ENCODE data around the gene PRKAG2. TPM values are rescaled to one million over a fixed set of nuclear protein-coding genes. Genes with fewer than 3 reads are reported as not detected.

PRKAG2 gene
- total and polyA plus RNA-seq, 2 donors = 37.9 to 71.6 TPM

DNA sequence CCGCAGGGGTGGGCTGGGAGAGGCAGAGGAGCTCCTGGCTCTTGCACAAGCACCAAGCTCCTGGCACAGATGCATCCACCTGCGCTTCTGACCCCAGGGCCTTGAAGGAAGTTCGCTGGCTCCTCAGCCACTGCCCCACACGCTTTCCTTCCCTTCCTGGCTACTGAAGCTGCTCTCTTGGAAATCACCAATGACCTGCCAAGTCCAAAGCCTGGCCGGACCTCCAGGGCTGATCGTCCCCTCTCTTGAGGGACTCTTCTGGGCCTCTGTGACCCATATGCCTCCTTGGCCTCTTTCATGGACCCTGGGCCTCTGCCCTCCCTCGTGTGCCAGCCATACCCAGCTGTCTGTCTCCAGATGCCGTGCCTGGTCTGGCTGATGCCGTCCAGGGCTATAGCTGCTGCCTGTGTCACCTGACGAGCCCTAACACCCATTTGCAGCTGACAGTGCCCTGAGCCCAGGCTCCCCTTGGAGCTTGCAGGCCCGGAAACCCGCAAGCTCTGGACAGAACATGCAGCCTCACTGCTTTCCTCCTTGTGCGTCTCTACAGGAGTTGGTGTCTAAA, 113.4 kb downstream of the PRKAG2 start:
- WGBS = 87% methylated on average over 13 of the region's 13 CpGs
- no peak for DNase-seq (ENCODE audit: extremely low spot score)

DNA sequence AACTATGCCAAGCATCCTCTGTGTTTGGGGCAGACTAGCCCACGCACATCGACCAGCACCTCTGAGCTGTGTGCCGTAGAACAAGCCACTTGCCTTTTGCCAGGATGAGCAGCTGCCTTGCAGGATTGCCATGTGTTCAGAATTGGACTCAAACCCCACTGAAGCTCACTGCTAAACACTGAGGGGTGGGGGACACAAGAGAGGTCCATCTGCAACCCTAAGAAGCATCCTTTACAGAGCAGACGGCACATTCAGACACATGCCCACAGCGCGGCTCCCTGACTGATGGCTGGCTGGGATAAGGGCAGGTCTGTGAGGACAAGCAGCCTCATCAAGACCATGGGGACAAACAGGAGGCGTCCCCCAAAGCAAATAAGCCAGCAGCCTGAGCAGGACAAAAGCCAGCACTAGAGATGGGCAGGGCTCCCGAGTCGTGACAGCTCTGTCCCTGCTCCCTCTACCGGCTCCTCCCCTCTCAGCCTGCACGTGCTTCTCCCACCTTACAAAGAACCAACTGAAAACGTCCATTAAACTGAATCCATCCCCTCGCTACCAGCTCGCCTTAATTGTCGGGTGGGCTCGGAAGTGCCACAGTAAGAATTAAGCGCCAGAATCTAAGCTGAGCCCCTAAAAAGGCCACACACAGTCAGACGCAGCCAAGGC, 114.2 kb downstream of the PRKAG2 start:
- 77% methylated on average over 18 of the region's 18 CpGs for WGBS
- H3K27ac ChIP-seq (ENCODE audit: low read depth) = no peak overlapping the region
- H3K36me3 ChIP-seq (ENCODE audit: insufficient read depth) = no peaks in the 10 kb centered on the region
- DNase-seq (ENCODE audit: extremely low spot score) = no peak
- no peak overlapping the region for H3K4me3 ChIP-seq (ENCODE audit: low read depth, low read length)
- H3K4me1 ChIP-seq (ENCODE audit: insufficient read depth) = no peaks in the 10 kb centered on the region

More for the DNA sequence above, 113.4 kb downstream of the PRKAG2 start:
- Histone ChIP-seq H3K27ac (ENCODE audit: low read depth) (no peak overlapping the region), H3K4me3 (ENCODE audit: low read depth, low read length) (no peak overlapping the region), H3K36me3 (ENCODE audit: insufficient read depth) (no peaks in the 10 kb centered on the region), H3K4me1 (ENCODE audit: insufficient read depth) (no peaks in the 10 kb centered on the region)

DNA sequence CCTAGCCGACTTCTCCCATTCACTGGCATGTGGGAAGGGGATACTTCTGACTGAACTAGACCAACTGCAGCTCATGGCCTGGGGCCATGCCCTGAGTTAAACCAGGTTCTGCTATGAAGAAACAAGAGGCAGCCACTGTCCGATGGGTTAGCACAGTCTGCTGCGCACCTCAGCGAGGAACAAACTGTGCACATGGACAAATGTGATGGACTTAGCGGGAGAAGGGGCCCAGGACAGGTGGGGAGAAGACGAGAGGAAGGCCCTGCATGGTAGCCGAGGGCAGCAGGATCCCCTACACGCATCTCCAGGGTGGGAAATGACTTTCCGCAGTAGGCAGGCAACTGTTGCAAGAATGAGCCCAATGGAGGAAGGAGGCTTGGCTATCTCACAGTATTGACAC, 115.0 kb downstream of the PRKAG2 start:
- DNase-seq (ENCODE audit: extremely low spot score) = no peak
- Histone ChIP-seq H3K36me3 (ENCODE audit: insufficient read depth) (no peaks in the 10 kb centered on the region), H3K4me3 (ENCODE audit: low read depth, low read length) (no peak overlapping the region), H3K27ac (ENCODE audit: low read depth) (no peak overlapping the region), H3K4me1 (ENCODE audit: insufficient read depth) (no peaks in the 10 kb centered on the region)
- 96% methylated on average over 9 of the region's 9 CpGs for WGBS

DNA sequence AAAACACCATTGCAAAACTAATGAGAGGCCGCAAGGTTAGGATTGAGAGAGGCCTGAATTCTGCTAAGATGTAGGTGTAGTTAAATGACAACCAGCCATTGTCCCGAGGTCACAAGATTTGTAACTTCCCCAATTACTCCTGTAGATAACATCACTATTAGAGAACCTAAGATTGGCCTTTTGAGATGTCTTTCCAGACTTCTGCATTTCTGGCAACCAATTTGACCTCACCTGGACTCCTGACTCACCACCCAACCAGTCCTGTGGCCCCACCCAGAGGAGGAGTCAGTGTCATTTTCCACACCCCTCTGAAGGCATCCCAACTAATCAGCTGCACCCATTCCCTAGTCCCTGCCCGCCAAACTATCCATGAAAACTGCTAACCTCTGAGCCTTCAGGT, 115.7 kb downstream of the PRKAG2 start:
- no peaks in the 10 kb centered on the region for H3K4me1 ChIP-seq (ENCODE audit: insufficient read depth)
- no peak overlapping the region for H3K27ac ChIP-seq (ENCODE audit: low read depth)
- H3K36me3 ChIP-seq (ENCODE audit: insufficient read depth) = no peaks in the 10 kb centered on the region
- H3K4me3 ChIP-seq (ENCODE audit: low read depth, low read length) = no peak overlapping the region
- DNase-seq (ENCODE audit: extremely low spot score) = no peak
- WGBS = 84% methylated on average over 3 of the region's 3 CpGs

DNA sequence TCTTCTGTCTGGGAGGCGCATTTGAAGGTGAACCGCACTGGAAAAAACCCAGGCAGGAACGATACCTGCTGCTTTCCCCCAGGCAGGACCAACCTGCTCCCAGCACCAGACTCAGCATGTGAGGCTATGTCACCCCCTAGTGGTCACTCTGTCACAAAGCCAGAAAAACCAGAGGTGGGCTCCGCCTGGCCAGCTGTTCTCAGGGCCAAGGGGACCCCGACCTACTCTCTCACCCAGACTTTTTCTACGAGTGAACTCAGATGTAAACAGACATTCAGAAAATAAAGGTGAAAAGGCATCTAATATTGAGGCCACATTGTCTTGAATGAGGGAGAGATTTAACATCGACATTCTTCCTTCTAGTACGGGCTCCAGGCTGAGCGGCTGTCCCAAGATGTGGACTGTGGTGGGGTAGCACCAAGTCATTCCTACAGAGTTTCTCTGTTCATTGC, 117.3 kb downstream of the PRKAG2 start:
- Histone ChIP-seq H3K4me1 (ENCODE audit: insufficient read depth) (peaks cover 2% of the 10 kb centered on the region), H3K4me3 (ENCODE audit: low read depth, low read length) (no peak overlapping the region), H3K27ac (ENCODE audit: low read depth) (no peak overlapping the region), H3K36me3 (ENCODE audit: insufficient read depth) (no peaks in the 10 kb centered on the region)
- WGBS = 45% methylated on average over 9 of the region's 9 CpGs
- DNase-seq (ENCODE audit: extremely low spot score) = peak; percentile 51

DNA sequence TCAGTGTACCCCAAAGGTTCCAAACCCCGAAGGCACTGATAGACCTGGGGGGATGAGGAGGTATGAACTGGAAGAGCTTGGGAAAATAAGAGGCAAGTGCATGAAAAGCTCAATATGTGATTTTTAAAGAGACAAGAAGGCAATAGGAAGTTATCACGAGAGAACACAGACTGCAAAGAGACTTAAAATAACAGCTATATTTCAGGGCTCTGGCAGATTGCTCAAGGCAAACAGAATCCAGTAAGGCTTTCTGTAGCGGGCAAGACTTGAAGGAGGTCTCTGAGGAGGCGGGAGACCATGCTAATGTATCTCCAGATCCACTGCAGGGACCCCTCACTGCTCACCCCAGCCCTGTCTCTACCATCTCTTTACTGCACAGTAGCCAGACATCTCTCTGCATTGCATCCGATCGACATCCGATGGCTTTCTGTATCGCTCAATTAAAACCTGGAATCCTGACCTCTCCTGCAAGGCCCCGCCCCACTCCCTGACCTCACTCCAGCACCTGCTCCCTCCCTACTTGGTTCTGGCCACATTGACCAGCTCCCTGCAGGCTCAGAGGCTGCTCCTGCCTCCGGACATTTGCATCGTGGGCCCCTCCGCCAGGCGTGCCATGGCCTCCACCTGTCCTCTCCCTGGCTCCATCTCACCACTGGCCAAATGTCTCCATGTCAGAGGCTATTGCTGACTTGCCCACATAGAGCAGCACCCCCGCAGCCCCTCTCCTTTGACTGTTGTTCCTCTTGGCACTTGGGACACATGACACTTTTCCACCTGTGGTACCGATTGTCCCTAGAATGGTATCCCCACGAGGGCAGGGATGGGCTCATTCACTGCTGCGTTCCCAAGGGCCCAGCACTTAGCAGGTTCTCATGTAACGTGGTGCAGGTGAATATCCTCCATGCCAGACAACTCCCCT, 118.0 kb downstream of the PRKAG2 start:
- Histone ChIP-seq H3K36me3 (ENCODE audit: insufficient read depth) (no peaks in the 10 kb centered on the region), H3K4me1 (ENCODE audit: insufficient read depth) (peaks cover 2% of the 10 kb centered on the region), H3K27ac (ENCODE audit: low read depth) (no peak overlapping the region), H3K4me3 (ENCODE audit: low read depth, low read length) (no peak overlapping the region)
- WGBS = 76% methylated on average over 18 of the region's 18 CpGs
- no peak for DNase-seq (ENCODE audit: extremely low spot score)

DNA sequence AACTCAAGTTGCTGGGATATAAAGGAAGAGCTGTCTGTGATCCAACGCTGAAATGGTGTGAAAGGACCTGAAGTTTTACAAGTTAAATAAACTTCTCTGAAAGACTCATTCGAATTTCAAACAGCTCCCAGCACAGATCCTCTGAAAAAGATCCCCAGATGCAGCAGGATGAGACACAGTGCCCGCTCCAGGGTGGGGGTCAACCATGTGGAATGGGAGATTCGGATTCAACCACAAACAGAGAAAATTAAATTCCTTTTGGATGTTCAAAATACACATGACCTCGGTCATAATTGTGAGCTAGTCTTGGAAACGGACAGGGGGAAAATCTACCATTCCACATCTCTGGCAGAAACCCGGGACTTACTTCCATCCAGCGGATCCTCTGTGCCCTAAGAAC, 119.6 kb downstream of the PRKAG2 start:
- no peak for DNase-seq (ENCODE audit: extremely low spot score)
- no peaks in the 10 kb centered on the region for H3K36me3 ChIP-seq (ENCODE audit: insufficient read depth)
- WGBS = 29% methylated on average over 8 of the region's 8 CpGs
- H3K4me3 ChIP-seq (ENCODE audit: low read depth, low read length) = no peak overlapping the region
- peaks cover 2% of the 10 kb centered on the region for H3K4me1 ChIP-seq (ENCODE audit: insufficient read depth)
- H3K27ac ChIP-seq (ENCODE audit: low read depth) = no peak overlapping the region

DNA sequence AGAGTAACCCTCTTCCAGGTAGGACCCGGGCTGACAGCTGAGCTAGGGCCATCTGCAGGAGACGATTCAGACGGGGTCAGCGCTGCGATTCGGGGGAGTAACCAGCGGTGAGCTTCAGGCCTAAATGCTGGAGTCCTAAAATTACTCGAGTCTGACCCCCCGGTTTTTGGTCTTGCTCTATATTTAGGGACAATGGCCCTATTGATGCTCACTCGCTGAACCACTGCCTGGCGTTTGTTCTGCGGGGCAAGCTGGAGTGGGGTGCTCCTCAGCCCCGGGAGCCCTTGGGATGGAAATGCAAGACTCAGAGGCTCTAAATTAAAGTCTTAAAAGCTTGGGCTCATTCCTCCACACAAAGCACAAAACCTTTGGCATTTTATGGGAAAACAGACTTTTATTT, 120.0 kb downstream of the PRKAG2 start:
- H3K27ac ChIP-seq (ENCODE audit: low read depth) = no peak overlapping the region
- H3K4me3 ChIP-seq (ENCODE audit: low read depth, low read length) = no peak overlapping the region
- peaks cover 2% of the 10 kb centered on the region for H3K4me1 ChIP-seq (ENCODE audit: insufficient read depth)
- WGBS = 69% methylated on average over 13 of the region's 13 CpGs
- no peaks in the 10 kb centered on the region for H3K36me3 ChIP-seq (ENCODE audit: insufficient read depth)
- no peak for DNase-seq (ENCODE audit: extremely low spot score)

DNA sequence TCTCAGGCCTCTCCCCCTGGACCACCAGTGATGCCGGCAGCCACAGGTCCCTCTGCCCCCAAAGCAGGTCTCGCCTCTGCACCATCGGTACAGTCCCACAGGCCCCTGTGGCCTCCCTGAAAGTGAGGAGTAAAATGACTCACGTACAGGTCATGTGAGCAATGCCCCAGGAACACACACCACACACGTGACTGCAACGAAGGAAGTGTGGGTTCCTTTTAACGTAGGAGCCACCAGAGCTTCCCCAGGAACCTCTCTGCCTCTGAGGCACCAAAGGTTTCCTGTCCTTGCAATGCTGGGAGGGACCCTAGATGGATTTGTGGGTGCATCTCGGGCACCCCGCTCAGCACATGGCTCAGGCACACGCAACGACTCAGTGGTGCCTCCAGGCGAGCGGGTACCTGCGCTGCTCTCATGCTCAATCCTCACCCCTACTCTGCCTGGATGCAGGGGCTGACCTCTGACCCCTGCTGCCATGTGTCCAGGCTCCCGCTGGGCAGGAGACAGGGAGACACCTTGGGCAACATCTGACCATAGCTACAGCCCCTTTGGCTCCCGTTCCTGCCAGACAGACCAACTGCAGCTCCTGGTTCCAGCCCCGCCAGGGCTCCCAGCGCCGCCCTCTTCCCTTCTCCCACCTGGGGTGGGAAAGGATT, 120.7 kb downstream of the PRKAG2 start:
- 85% methylated on average over 19 of the region's 19 CpGs for WGBS
- no peaks in the 10 kb centered on the region for H3K36me3 ChIP-seq (ENCODE audit: insufficient read depth)
- no peak for DNase-seq (ENCODE audit: extremely low spot score)
- H3K27ac ChIP-seq (ENCODE audit: low read depth) = no peak overlapping the region
- H3K4me1 ChIP-seq (ENCODE audit: insufficient read depth) = peaks cover 2% of the 10 kb centered on the region
- H3K4me3 ChIP-seq (ENCODE audit: low read depth, low read length) = no peak overlapping the region

DNA sequence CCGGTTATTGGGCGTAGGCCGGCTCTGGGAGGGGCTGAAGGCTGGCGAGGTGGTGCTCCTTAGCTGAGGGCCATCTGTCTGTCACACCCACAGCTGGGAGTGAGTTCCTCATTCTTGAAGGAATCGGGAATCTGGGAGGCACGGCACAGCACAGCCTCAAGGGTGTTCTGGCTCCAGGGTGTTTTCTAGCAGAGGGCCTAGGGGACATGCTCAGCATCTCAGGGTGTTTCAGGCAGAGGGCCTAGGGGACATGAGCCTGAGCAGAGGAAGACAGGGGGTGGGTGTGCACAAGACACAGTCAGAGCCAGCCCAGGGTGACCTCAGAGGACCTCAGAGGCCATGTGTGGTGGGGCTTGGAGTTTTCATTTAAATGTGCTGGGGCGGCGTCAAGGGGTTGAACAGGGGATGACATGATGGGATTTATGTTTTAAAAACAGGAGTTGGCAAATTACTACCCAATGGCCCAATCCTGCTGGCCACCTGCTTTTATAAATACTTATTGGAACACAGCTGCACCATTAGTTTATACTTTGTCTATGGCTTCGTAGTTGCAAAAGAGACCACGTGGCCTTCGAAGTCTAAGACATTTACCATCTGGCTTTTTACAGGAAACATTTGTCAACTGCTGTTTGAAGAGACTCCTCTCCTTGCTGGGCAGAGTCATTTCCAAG, 121.6 kb downstream of the PRKAG2 start:
- WGBS = 49% methylated on average over 11 of the region's 11 CpGs
- no peak for DNase-seq (ENCODE audit: extremely low spot score)
- Histone ChIP-seq H3K4me1 (ENCODE audit: insufficient read depth) (peaks cover 2% of the 10 kb centered on the region), H3K4me3 (ENCODE audit: low read depth, low read length) (no peak overlapping the region), H3K36me3 (ENCODE audit: insufficient read depth) (no peaks in the 10 kb centered on the region), H3K27ac (ENCODE audit: low read depth) (no peak overlapping the region)

DNA sequence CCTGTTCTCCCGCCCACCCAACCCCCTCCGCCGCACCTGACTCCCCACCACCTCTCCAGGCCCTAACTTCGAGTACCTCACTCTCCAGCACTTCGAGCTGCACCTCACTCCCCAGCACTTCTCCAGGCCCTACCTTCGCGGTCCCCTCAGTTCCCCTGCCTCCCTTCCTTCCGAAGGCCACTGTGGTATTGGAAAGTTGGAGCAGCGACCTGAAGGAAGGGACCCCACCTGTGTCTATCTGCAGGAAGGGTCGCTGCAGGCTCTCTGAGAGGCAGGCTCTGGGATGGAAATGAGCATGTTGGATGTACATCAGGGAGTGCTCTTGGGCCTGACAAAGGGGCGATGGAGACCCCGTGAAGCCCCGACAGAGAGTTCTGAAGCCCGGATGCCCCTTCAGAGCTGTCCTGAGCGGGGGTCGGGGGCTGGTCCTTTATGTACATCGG, 122.2 kb downstream of the PRKAG2 start:
- Histone ChIP-seq H3K27ac (ENCODE audit: low read depth) (no peak overlapping the region), H3K4me3 (ENCODE audit: low read depth, low read length) (no peak overlapping the region), H3K36me3 (ENCODE audit: insufficient read depth) (no peaks in the 10 kb centered on the region), H3K4me1 (ENCODE audit: insufficient read depth) (peaks cover 2% of the 10 kb centered on the region)
- no peak for DNase-seq (ENCODE audit: extremely low spot score)
- WGBS = 86% methylated on average over 17 of the region's 17 CpGs

DNA sequence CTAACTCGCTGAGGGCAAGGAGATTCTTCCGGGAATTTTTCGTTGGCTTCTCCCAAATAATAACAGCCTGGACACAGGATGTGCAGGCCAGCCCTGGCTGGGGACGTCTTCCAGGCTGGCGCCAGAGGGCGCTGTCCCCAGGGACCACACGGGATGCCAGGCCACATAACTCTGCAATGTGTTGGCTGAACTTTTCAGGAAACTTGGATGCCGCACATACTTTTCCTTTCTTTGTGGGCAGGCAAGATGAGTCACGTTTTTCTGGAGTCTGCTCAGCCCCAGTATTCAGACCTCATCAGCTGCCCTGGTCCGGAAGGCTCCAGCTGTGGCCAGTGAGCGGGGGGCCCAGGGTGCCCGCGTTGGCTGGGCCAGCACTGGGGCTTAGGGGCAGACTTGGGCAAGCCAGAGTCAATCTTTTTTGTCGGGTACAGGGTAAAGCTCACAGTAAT, 122.7 kb downstream of the PRKAG2 start:
- DNase-seq (ENCODE audit: extremely low spot score) = peak; percentile 63
- Histone ChIP-seq H3K4me1 (ENCODE audit: insufficient read depth) (peaks cover 2% of the 10 kb centered on the region), H3K27ac (ENCODE audit: low read depth) (no peak overlapping the region), H3K4me3 (ENCODE audit: low read depth, low read length) (no peak overlapping the region), H3K36me3 (ENCODE audit: insufficient read depth) (no peaks in the 10 kb centered on the region)
- WGBS = 14% methylated on average over 14 of the region's 14 CpGs
